Trophoblast cell (in vitro differentiated cells and primary cell): Measurements from ENCODE around the gene CAMK2A.

Experiments
- DNase-seq, 2 donors: peaks; one replicate each; pipeline ENCODE4 v3.0.0-alpha.2; 2016
- H2AFZ ChIP-seq: 2 replicates; pipeline ENCODE4 v1.6.1; 2013; ENCODE audit warnings: low read length, moderate library complexity, mild to moderate bottlenecking; ENCODE audit not compliant: insufficient read depth, poor library complexity
- H2AK5ac ChIP-seq: 2 replicates; pipeline ENCODE4 v1.6.1; 2013; ENCODE audit warnings: mild to moderate bottlenecking, low read length
- H2BK120ac ChIP-seq: 2 replicates; pipeline ENCODE4 v1.6.1; 2013; ENCODE audit warnings: low read length, mild to moderate bottlenecking, moderate library complexity; ENCODE audit not compliant: insufficient read depth, poor library complexity
- H2BK12ac ChIP-seq: 2 replicates; pipeline ENCODE4 v1.6.1; 2013; ENCODE audit warnings: mild to moderate bottlenecking, low read length, moderate library complexity
- H2BK5ac ChIP-seq: 2 replicates; pipeline ENCODE4 v1.6.1; 2013; ENCODE audit warnings: low read length, low read depth, moderate library complexity, mild to moderate bottlenecking; ENCODE audit not compliant: poor library complexity
- H3K14ac ChIP-seq: 2 replicates; pipeline ENCODE4 v1.6.1; 2013; ENCODE audit warnings: mild to moderate bottlenecking, low read length
- H3K18ac ChIP-seq: 2 replicates; pipeline ENCODE4 v1.6.1; 2013; ENCODE audit warnings: mild to moderate bottlenecking, low read length
- H3K23ac ChIP-seq: 2 replicates; pipeline ENCODE4 v1.6.1; 2013; ENCODE audit warnings: low read length
- H3K27ac ChIP-seq: 2 replicates; pipeline ENCODE4 v1.5.1; 2013; ENCODE audit warnings: low read depth, mild to moderate bottlenecking, inconsistent platforms, low read length, moderate library complexity
- H3K27me3 ChIP-seq: 2 replicates; pipeline ENCODE4 v1.6.1; 2013; ENCODE audit warnings: inconsistent platforms, mild to moderate bottlenecking, low read length, moderate library complexity; ENCODE audit not compliant: insufficient read depth
- H3K36me3 ChIP-seq, 2 experiments: 1 replicate in 1 of 2; 2 replicates in 1 of 2; pipeline ENCODE4 v1.6.1; 2013; ENCODE audit warnings: low read length in 2 of 2, mild to moderate bottlenecking in 2 of 2, moderate library complexity in 1 of 2; ENCODE audit not compliant: insufficient read depth in 2 of 2, control insufficient read depth in 1 of 2
- H3K4ac ChIP-seq: 2 replicates; pipeline ENCODE4 v1.6.1; 2013; ENCODE audit warnings: low read depth, mild to moderate bottlenecking, low read length, moderate library complexity
- H3K4me1 ChIP-seq, 2 experiments: 1 replicate in 1 of 2; 2 replicates in 1 of 2; pipeline ENCODE4 v1.6.1; 2013; ENCODE audit warnings: low read length in 2 of 2, mild to moderate bottlenecking in 2 of 2, moderate library complexity in 1 of 2; ENCODE audit not compliant: insufficient read depth in 2 of 2, control insufficient read depth in 1 of 2
- H3K4me2 ChIP-seq: 2 replicates; pipeline ENCODE4 v1.6.1; 2013; ENCODE audit warnings: inconsistent platforms, mild to moderate bottlenecking, low read length, moderate library complexity
- H3K4me3 ChIP-seq: 2 replicates; pipeline ENCODE4 v1.5.1; 2013; ENCODE audit warnings: mild to moderate bottlenecking, low read depth, low read length, inconsistent platforms
- H3K79me1 ChIP-seq: one replicate; pipeline ENCODE4 v1.6.1; 2013; ENCODE audit warnings: low read length
- H3K79me2 ChIP-seq: 2 replicates; pipeline ENCODE4 v1.6.1; 2013; ENCODE audit warnings: low read length, mild to moderate bottlenecking; ENCODE audit not compliant: control insufficient read depth, insufficient read depth, poor library complexity
- H3K9ac ChIP-seq: 2 replicates; pipeline ENCODE4 v1.6.1; 2013; ENCODE audit warnings: mild to moderate bottlenecking, low read length
- H3K9me3 ChIP-seq: 2 replicates; pipeline ENCODE4 v1.6.1; 2013; ENCODE audit warnings: low read depth, mild to moderate bottlenecking, control low read depth, inconsistent platforms, low read length; ENCODE audit not compliant: insufficient read depth
- H4K12ac ChIP-seq: 2 replicates; pipeline ENCODE4 v1.6.1; 2013; ENCODE audit warnings: low read depth, mild to moderate bottlenecking, low read length, moderate library complexity
- H4K8ac ChIP-seq: 2 replicates; pipeline ENCODE4 v1.6.1; 2013; ENCODE audit warnings: low read depth, mild to moderate bottlenecking, low read length, moderate library complexity
- H4K91ac ChIP-seq: one replicate; pipeline ENCODE4 v1.6.1; 2013; ENCODE audit warnings: low read depth, mild to moderate bottlenecking, low read length, moderate library complexity
- WGBS: extraction: QIAGEN DNeasy Blood & Tissue Kit; methylation state at CpG from one replicate; pipeline ENCODE4 v1.1.7; 2013; ENCODE audit warnings: missing lambda C conversion rate; ENCODE audit not compliant: insufficient read length, insufficient coverage; ENCODE audit errors: extremely low coverage; 5-methylcytosine and 5-hydroxymethylcytosine counted together

The CAMK2A gene

GRCh38 chr5:150264667-150265603 lies 24.6 kb downstream of the CAMK2A start:
- H3K4me2 ChIP-seq = no peak overlapping the region
- H2BK5ac ChIP-seq = no peak overlapping the region
- no peak overlapping the region for H3K4ac ChIP-seq
- H4K91ac ChIP-seq = no peak overlapping the region
- no peaks in the 10 kb centered on the region for H3K79me1 ChIP-seq
- H3K4me3 ChIP-seq = no peak overlapping the region
- H2BK120ac ChIP-seq = no peak overlapping the region
- H3K9me3 ChIP-seq = peaks cover 3% of the 10 kb centered on the region
- no peak overlapping the region for H4K12ac ChIP-seq
- H3K23ac ChIP-seq = no peak overlapping the region
- H3K27ac ChIP-seq = no peak overlapping the region
- H3K4me1 ChIP-seq = no peaks in the 10 kb centered on the region
- no peak for DNase-seq
- H3K79me2 ChIP-seq = no peaks in the 10 kb centered on the region
- no peaks in the 10 kb centered on the region for H3K36me3 ChIP-seq
- no peak overlapping the region for H3K18ac ChIP-seq
- no peak overlapping the region for H2BK12ac ChIP-seq
- H2AK5ac ChIP-seq = no peak overlapping the region
- WGBS = no CpG with 5 or more reads among the region's 23 CpGs
- no peaks in the 10 kb centered on the region for H3K27me3 ChIP-seq
- no peak overlapping the region for H3K14ac ChIP-seq
- H2AFZ ChIP-seq = no peak overlapping the region
- H3K9ac ChIP-seq = no peak overlapping the region
- no peak overlapping the region for H4K8ac ChIP-seq

- peaks cover 3% of the 10 kb centered on the region for H3K9me3 ChIP-seq
- no peaks in the 10 kb centered on the region for H3K79me2 ChIP-seq
- no peak overlapping the region for H2BK120ac ChIP-seq
- H3K4ac ChIP-seq = no peak overlapping the region
- no peak overlapping the region for H3K23ac ChIP-seq
- H3K27me3 ChIP-seq = no peaks in the 10 kb centered on the region
- no CpG with 5 or more reads among the region's 11 CpGs for WGBS
- H3K18ac ChIP-seq = no peak overlapping the region
- H4K12ac ChIP-seq = no peak overlapping the region
- H3K36me3 ChIP-seq = no peaks in the 10 kb centered on the region
- no peaks in the 10 kb centered on the region for H3K79me1 ChIP-seq
- H3K4me3 ChIP-seq = no peak overlapping the region
- H3K27ac ChIP-seq = no peak overlapping the region
- H2AK5ac ChIP-seq = no peak overlapping the region
- no peak overlapping the region for H3K4me2 ChIP-seq
- no peaks in the 10 kb centered on the region for H3K4me1 ChIP-seq
- H2AFZ ChIP-seq = no peak overlapping the region
- H3K9ac ChIP-seq = no peak overlapping the region
- DNase-seq = no peak
- no peak overlapping the region for H3K14ac ChIP-seq
- no peak overlapping the region for H2BK5ac ChIP-seq
- no peak overlapping the region for H2BK12ac ChIP-seq
- no peak overlapping the region for H4K91ac ChIP-seq
- no peak overlapping the region for H4K8ac ChIP-seq
Observed at GRCh38 chr5:150263801-150264621, 25.6 kb downstream of the CAMK2A start.

- peak overlapping the region; percentile 10 for H3K9ac ChIP-seq
- H3K14ac ChIP-seq = no peak overlapping the region
- no peak overlapping the region for H3K4me2 ChIP-seq
- no peak overlapping the region for H2BK12ac ChIP-seq
- no peaks in the 10 kb centered on the region for H3K79me2 ChIP-seq
- H2AK5ac ChIP-seq = no peak overlapping the region
- H3K27me3 ChIP-seq = no peaks in the 10 kb centered on the region
- WGBS = 100% methylated on average over 3 of the region's 5 CpGs
- H3K4me1 ChIP-seq = no peaks in the 10 kb centered on the region
- H3K18ac ChIP-seq = no peak overlapping the region
- no peaks in the 10 kb centered on the region for H3K36me3 ChIP-seq
- no peak overlapping the region for H2AFZ ChIP-seq
- H3K79me1 ChIP-seq = no peaks in the 10 kb centered on the region
- H3K4ac ChIP-seq = no peak overlapping the region
- no peak overlapping the region for H4K91ac ChIP-seq
- no peak overlapping the region for H2BK120ac ChIP-seq
- H3K9me3 ChIP-seq = peaks cover 3% of the 10 kb centered on the region
- H2BK5ac ChIP-seq = no peak overlapping the region
- no peak overlapping the region for H4K12ac ChIP-seq
- peak overlapping the region; percentile 23 for H3K23ac ChIP-seq
- no peak for DNase-seq
- H3K27ac ChIP-seq = no peak overlapping the region
- H4K8ac ChIP-seq = no peak overlapping the region
- H3K4me3 ChIP-seq = no peak overlapping the region
Observed at GRCh38 chr5:150263375-150263775, 26.2 kb downstream of the CAMK2A start.

GRCh38 chr5:150262502-150262901 lies 27.1 kb downstream of the CAMK2A start:
- no peak overlapping the region for H3K27ac ChIP-seq
- no peak for DNase-seq
- no peak overlapping the region for H4K12ac ChIP-seq
- no peaks in the 10 kb centered on the region for H3K36me3 ChIP-seq
- no peak overlapping the region for H3K23ac ChIP-seq
- H3K27me3 ChIP-seq = no peaks in the 10 kb centered on the region
- no peak overlapping the region for H3K4me2 ChIP-seq
- H2AK5ac ChIP-seq = no peak overlapping the region
- no peak overlapping the region for H4K8ac ChIP-seq
- H3K9ac ChIP-seq = no peak overlapping the region
- no peaks in the 10 kb centered on the region for H3K79me2 ChIP-seq
- H2BK5ac ChIP-seq = no peak overlapping the region
- H3K4me3 ChIP-seq = no peak overlapping the region
- no peak overlapping the region for H2BK12ac ChIP-seq
- H3K18ac ChIP-seq = no peak overlapping the region
- no peak overlapping the region for H2AFZ ChIP-seq
- no peak overlapping the region for H3K14ac ChIP-seq
- no peaks in the 10 kb centered on the region for H3K79me1 ChIP-seq
- no peaks in the 10 kb centered on the region for H3K4me1 ChIP-seq
- no peak overlapping the region for H4K91ac ChIP-seq
- H2BK120ac ChIP-seq = no peak overlapping the region
- H3K4ac ChIP-seq = no peak overlapping the region
- no CpG with 5 or more reads among the region's 7 CpGs for WGBS
- peaks cover 3% of the 10 kb centered on the region for H3K9me3 ChIP-seq
